GM21390 (cell line): Measurements from ENCODE around the gene MARK3.

Experiments used
- ATAC-seq: cut with Tn5 transposase; IDR thresholded peaks from one replicate; pipeline ENCODE4 v1.9.1; 2021; ENCODE audit not compliant: unreplicated experiment

The MARK3 gene

DNA sequence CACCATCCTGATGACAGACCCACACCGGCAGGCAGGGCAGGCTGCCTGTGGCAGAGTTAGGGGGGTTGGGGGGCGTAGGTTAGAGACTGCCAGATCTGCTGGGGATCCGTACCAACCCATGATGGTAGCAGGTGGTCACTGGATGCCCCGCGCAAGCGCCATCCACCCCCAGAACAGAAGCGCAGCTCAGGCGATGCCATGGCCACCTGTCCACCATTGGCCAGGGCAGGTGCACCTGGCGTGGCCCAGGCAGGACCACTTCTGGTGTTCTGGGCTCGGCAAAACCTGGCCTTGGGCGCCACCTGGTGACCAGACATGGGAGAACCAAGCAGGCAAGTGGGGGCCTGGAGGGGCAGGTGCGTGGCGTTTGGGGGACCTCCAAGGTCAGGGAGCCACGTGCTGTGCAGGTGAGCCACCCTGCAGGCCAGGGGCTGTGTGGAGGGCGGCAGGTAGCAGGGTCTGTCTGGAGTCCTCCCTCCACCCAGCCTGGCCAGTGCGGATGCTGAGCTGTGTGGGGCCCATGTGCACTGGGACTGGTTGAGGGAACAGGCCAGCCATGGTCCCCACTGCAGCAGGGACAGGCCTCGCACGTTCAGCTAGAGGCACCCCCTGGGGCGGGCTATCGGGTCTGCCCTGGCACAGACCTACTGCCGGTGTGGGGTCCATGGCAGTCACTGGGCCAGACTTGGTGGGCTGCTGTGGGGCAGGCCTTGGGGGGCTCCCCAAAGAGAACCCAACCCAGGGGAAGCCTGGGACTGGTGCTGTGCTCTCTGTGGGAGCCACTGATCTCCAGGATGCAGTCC, 161.6 kb downstream of the MARK3 start:
- ATAC-seq, result no peak

DNA sequence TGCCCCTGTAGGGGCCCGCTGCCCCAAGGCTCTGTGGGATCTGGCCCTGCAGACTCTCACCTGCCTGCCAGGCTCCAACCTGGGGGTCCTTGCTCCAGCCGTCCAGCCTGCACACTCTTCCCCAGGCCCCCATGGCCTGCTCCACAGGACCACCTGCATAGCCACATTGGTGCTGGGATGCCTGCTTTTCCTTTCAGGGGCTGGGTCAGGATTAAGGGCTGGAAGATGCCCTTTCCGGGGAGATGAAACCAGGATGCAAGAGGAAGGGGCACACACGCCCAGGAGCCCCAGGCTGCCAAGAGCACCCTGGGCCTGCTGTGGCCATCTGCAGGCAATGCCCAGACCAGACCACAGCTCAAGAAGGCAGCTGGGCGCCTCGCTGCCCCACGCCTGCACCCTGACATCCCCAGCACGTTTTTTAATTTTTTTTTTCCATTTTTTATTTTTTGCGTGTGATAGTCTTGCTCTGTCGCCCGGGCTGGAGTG, 162.3 kb downstream of the MARK3 start:
- no peak for ATAC-seq

DNA sequence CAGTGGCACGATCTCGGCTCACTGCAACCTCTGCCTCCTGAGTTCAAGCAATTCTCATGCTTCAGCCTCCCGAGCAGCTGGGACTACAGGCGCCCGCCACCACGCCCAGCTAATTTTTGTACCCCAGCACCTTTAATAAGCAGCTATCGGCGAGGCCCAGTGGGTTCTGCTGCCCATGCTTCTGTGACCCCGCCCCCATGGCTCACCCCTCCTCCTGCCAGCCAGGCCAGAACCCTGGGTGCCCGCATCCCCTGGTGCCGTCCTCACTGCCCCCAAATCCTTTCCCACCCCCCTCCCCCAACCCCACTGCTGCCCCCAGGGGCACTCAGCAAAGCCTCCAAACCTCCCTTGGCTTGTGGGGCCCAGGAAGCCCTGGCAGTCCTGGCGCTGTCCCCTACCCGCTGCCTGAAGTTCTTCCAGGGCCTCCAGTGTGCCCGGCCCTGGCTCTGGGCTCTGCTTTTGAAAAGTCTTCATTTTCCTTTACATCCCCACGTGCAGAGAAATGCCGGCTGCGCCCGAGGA, 162.8 kb downstream of the MARK3 start:
- no peak for ATAC-seq

DNA sequence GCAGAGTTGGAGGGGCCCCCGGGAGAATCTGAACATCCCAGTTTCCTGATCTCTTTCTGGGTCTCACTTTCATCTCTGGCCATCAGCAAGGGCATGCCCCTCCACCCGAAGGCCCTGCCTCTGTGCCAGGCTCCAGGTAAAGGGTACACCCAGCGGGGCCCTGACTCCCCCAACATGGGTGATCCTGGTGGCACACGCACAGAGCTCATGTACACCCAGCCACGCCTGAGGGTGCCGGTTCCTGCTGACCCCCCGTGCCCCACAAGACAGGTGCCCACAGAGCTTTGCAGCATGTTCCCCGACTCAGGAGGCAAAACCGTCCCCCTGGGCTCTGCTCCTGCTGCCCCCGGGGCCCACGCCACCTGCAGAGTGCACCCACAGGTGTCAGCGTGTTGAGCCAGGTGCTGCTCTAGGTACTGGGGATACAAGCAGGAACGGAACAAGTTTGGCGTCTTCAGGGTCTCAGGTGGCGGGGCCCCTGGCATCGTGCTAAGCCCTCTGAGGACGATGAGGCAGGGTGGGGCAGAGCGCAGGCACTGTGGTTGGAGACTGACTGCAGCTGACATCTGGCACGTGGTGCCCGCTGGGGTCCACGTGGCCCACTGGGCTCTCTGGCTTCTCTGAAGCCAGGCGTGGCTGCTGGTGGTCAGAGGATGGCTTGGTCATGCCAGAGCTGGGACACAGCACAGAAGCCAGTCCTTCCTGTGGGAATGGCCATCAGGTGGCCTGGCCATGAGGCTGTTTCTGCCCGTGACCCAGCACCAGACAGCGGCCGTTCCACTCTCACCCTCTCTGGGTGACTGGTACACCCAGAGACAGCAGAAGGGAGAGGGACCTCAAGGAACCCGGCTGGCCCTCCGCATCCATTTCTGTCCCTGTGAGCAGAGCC, 163.5 kb downstream of the MARK3 start:
- no peak for ATAC-seq

DNA sequence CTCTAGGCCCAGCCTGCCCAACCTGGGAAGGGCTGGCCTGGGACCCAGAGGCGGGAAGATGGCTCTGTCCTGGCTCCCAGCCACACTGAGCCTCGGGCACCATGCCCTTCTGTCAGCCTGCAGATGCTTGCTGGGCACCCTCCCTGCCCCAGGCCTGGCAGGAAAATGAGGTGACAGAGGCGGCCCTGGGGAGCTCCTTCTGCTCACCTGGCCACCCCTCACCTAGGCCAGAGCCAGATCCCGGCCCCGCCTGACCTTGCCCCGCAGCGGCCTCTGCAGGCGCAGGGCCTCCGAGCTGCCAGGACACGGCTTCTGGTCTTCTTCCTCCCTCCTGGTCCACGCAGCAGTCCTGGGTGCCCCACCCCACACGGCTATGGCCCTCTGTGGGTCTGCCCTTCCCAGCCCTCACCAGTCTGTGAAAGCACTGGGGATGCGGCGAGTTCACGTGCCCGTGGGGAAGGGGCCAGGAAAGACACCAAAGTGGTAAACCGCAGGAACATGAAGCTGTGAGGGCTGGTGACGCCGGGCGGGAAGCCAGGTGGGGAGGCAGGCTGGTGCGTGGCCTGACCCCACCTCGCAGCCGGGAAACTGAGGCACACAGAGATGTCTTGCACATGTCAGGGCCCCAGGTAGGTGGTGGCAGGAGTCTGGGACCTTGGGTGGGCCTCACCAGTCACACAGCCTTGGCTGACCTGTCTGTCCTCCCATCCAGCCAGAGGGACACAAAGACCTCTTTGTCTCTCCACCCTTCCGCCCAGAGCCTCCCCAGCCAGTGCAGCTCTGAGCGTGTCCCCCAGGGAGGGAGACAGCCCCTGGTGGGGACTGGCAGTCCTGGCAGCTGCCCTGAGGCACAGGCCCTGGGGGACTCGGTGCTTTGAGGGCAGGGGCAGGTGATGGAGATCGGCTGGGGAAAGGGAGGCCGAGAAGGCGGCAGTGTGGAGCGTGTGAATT, 164.4 kb downstream of the MARK3 start:
- ATAC-seq, result no peak

DNA sequence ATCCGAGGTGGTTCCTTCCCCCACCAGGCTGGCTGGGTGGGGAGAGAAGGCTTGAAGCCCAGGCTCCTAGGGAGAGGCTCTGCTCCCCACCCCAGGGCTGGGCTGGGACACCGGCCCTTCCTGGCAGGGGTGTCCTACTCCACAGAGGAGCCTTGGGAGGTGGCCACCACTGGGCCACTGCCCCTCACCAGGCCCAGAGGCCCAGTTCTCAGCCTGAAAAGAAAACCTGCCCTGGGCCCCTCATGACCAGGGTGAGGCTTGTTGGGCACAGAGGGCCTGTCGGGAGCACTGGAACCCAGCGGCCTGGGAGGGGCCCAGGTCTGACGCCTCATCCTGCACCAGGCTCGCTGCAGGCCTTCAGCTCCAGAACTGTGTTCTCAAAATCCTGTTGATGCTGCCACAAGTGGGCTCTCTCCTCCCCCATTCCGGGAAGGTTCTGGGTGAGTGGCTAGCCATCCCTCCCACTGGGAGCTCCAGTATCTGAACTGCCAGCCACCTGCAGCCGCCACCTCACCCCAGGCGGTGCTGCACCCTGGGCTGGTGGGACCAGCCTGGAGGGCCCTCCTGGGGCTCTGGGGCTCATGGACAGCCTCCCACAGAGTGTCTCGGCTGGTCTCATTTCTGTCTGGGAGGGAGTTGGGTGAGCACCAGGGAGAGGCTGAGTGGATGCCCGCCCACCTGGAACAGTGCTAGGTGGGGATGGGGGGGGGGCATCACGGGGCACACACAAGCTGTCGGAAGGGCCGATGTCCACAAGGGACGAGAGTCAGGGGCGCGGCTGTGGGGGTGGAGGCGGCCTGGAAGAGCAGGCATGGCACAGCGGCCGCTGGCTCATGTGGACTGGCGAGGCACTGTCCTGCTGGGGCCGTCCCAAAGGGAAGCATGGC, 165.5 kb downstream of the MARK3 start:
- no peak for ATAC-seq

DNA sequence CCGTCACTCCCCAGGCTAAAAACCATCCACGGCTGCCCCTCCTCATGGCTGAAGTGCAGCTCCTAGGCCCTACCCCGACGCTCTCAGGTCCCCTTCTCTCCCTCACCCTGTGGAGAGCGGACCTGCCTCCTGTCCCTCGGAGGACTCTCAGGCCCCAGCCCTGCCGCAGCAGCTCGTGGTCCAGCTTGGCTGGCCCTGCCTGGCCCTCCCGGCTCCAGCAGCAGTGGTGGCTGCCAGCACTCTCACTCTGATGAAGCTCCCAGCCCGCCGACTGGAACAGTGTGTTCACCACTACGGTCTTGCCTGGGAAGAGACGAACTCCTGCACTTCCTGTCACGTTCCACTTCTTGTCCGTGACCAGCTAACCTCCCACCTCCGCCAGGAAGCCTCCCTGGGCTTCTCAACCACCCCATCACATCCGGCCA, 166.1 kb downstream of the MARK3 start:
- no peak for ATAC-seq

DNA sequence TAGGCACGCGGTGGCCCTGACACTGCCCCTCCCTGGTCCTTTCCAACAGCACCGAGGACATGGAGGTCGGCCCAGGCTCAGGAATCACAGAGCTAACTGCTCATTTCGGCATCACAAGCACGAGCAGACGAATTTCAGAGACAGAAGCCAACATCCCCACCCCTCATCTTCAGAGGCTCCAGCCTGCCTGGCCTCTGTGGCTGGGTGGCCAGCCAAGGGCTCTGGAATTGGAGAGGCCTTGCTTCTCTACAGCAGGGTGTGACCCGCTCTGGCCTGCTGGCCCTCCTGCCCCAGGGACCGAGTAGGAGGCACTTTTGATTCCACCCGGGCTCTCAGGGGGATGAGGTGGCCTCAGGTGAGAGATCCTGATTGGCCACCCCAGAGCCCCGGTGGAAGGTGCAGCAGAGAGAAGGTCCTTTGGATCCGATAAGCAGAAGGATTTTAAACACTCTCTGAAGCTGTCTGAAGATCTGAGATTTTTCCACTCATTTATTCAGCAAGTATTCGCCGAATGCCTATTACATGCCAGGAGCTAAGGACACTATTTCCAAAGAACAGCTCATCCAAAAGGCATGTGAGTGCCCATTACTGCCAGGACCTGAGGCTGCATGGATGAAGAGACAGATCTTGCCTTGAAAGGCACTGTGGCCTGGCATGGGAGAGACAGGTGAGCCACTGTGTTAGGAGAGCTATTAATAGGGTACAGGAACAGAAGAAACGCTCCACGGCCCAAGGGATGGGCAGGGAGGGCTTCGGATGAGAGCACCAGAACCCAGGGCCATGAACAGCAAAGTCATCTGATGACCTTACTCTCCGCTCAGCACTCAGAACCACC, 167.0 kb downstream of the MARK3 start:
- ATAC-seq, result no peak

DNA sequence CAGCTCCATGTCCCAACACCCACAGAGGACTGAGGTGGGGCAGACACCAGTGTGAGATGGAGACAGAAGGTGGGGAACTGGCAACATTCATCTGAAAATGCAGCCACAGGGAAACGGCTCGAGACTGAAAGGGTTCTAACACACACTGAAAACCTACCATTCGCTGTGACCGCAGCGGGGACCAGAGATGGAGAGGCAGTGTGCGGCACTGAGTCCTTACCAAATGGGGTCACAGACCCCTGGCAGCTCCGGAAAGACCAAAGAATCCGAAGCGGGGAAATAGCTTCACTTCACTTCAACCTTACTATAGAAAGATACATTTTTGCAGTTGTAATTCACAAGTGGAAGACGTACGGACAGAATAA, 167.6 kb downstream of the MARK3 start:
- no peak for ATAC-seq
